ENCODE measurements around the gene DRGX.

DNA sequence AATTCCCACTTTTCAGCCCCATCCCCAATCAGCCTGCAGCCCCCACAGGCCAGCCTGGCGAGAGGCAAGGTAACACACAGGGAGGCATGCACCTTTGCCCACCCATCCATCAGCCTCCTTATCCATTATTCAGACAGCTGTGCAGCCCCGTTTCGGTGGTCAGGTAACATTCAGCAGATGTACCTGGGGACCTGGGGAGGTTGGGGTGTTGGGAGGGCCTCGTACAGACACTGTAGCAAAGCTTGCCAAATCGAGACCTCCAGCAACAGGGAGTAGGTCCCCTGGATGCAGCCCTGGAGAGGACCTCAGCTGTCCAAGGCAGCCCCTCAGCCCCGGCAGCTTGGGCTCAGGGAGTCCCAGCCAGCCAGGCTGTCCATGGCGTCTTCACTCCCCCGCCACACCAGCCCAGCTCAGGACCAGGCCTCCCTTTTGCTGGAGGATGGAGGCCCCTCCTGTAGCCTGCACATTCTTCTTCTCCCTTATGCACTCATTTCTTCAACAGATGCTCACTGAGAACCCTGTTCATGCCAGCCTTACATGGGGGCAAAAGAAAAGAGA lies 8.5 kb upstream of the DRGX start:
- TF ChIP-seq, protein P1, sequence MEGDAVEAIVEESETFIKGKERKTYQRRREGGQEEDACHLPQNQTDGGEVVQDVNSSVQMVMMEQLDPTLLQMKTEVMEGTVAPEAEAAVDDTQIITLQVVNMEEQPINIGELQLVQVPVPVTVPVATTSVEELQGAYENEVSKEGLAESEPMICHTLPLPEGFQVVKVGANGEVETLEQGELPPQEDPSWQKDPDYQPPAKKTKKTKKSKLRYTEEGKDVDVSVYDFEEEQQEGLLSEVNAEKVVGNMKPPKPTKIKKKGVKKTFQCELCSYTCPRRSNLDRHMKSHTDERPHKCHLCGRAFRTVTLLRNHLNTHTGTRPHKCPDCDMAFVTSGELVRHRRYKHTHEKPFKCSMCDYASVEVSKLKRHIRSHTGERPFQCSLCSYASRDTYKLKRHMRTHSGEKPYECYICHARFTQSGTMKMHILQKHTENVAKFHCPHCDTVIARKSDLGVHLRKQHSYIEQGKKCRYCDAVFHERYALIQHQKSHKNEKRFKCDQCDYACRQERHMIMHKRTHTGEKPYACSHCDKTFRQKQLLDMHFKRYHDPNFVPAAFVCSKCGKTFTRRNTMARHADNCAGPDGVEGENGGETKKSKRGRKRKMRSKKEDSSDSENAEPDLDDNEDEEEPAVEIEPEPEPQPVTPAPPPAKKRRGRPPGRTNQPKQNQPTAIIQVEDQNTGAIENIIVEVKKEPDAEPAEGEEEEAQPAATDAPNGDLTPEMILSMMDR (IDR thresholded peaks at IDR 0.05), result no peak
- TF ChIP-seq POLR2A (IDR thresholded peaks at IDR 0.05), result no peak
